DOHH2 (cell line): ENCODE data around the gene NIPAL3.

Experiments
- H3F3A ChIP-seq: fragments of 200-600 bp; sonication (generic), shearing (Covaris generic); 2 replicates; pipeline ENCODE4 v1.6.0; 2016; ENCODE audit warnings: antibody characterized with exemption, mild to moderate bottlenecking; ENCODE audit not compliant: control insufficient read depth, insufficient read depth
- H3K27ac ChIP-seq: fragments of 200-600 bp; sonication (generic); 2 replicates; pipeline ENCODE4 v1.5.1; 2014; ENCODE audit warnings: low read depth, mild to moderate bottlenecking, low read length, moderate library complexity
- H3K27me3 ChIP-seq: fragments of 200-600 bp; sonication (generic); 2 replicates; pipeline ENCODE4 v1.6.1; 2014; ENCODE audit warnings: mild to moderate bottlenecking, low read length, mixed read lengths; ENCODE audit not compliant: control insufficient read depth
- H3K36me3 ChIP-seq: fragments of 200-600 bp; sonication (generic); 2 replicates; pipeline ENCODE4 v1.6.1; 2014; ENCODE audit warnings: mild to moderate bottlenecking, low read length, moderate library complexity, mixed read lengths; ENCODE audit not compliant: control insufficient read depth
- H3K4me1 ChIP-seq: fragments of 200-600 bp; sonication (generic); 2 replicates; pipeline ENCODE4 v1.6.1; 2014; ENCODE audit warnings: mild to moderate bottlenecking, low read length, mixed read lengths; ENCODE audit not compliant: control insufficient read depth
- H3K4me2 ChIP-seq: fragments of 200-600 bp; sonication (generic); 2 replicates; pipeline ENCODE4 v1.6.0; 2014; ENCODE audit warnings: mild to moderate bottlenecking, low read length, moderate library complexity
- H3K4me3 ChIP-seq: fragments of 200-600 bp; sonication (generic); 2 replicates; pipeline ENCODE4 v1.5.1; 2014; ENCODE audit warnings: mild to moderate bottlenecking, low read length, mixed read lengths
- H3K79me2 ChIP-seq: fragments of 200-600 bp; sonication (generic); 2 replicates; pipeline ENCODE4 v1.6.1; 2014; ENCODE audit warnings: mild to moderate bottlenecking, low read length, mixed read lengths; ENCODE audit not compliant: control insufficient read depth
- H3K9me2 ChIP-seq: fragments of 200-600 bp; sonication (generic); replicated peaks from 2 replicates; pipeline ENCODE4 v1.6.1; 2014; ENCODE audit warnings: mild to moderate bottlenecking, low read length, mixed read lengths; ENCODE audit not compliant: control insufficient read depth
- H3K9me3 ChIP-seq: fragments of 200-600 bp; sonication (generic); 2 replicates; pipeline ENCODE4 v1.6.1; 2014; ENCODE audit warnings: antibody characterized with exemption, low read length, mixed read lengths; ENCODE audit not compliant: control insufficient read depth, insufficient read depth
- H4K20me1 ChIP-seq: fragments of 200-600 bp; sonication (generic); 2 replicates; pipeline ENCODE4 v1.6.0; 2014; ENCODE audit warnings: low read depth, mild to moderate bottlenecking, antibody characterized with exemption, low read length, moderate library complexity; ENCODE audit not compliant: control insufficient read depth, insufficient read depth
- CTCF ChIP-seq: fragments of 200-600 bp; sonication (generic); IDR thresholded peaks from one replicate; pipeline ENCODE4 v1.5.1; 2014; ENCODE audit warnings: antibody characterized with exemption, mild to moderate bottlenecking, low read depth, low read length; ENCODE audit not compliant: poor library complexity, severe bottlenecking
- EZH2phosphoT487 ChIP-seq: fragments of 200-600 bp; sonication (generic); IDR thresholded peaks from 2 replicates; pipeline ENCODE4 v1.6.1; 2017; ENCODE audit warnings: borderline replicate concordance, mild to moderate bottlenecking, antibody characterized with exemption, low read length, moderate library complexity, mixed read lengths

The NIPAL3 gene

GRCh38 chr1:24481843-24482610 is 66.4 kb downstream of the NIPAL3 start:
- H3K4me2 ChIP-seq, result peak overlapping the region; percentile 41
- peaks cover 4% of the 10 kb centered on the region; the same call in 1 of the 2 replicates for H3F3A ChIP-seq
- H3K79me2 ChIP-seq, result no peaks in the 10 kb centered on the region
- no peaks in the 10 kb centered on the region for H3K9me2 ChIP-seq
- TF ChIP-seq CTCF (no peak), EZH2phosphoT487 (no peak)
- peaks cover 41% of the 10 kb centered on the region for H3K4me1 ChIP-seq
- H3K27ac ChIP-seq, result peak overlapping the region; percentile 36
- peak overlapping the region; percentile 31 for H3K4me3 ChIP-seq
- no peaks in the 10 kb centered on the region for H3K27me3 ChIP-seq
- H3K9me3 ChIP-seq, result no peaks in the 10 kb centered on the region
- H4K20me1 ChIP-seq, result no peaks in the 10 kb centered on the region
- no peaks in the 10 kb centered on the region for H3K36me3 ChIP-seq

- H3K9me2 ChIP-seq, result no peaks in the 10 kb centered on the region
- H3F3A ChIP-seq, result peaks cover 4% of the 10 kb centered on the region; the same call in 1 of the 2 replicates
- no peaks in the 10 kb centered on the region for H3K27me3 ChIP-seq
- no peaks in the 10 kb centered on the region for H3K9me3 ChIP-seq
- no peaks in the 10 kb centered on the region for H3K36me3 ChIP-seq
- H3K27ac ChIP-seq, result no peak overlapping the region
- no peak overlapping the region for H3K4me2 ChIP-seq
- H4K20me1 ChIP-seq, result no peaks in the 10 kb centered on the region
- H3K4me3 ChIP-seq, result no peak overlapping the region
- no peaks in the 10 kb centered on the region for H3K79me2 ChIP-seq
- no peak for TF ChIP-seq CTCF
- no peak for TF ChIP-seq EZH2phosphoT487
- peaks cover 52% of the 10 kb centered on the region for H3K4me1 ChIP-seq
These were observed 67.8 kb downstream of the NIPAL3 start for GRCh38 chr1:24483441-24483840.

GRCh38 chr1:24484199-24484598 is 68.6 kb downstream of the NIPAL3 start:
- peaks cover 52% of the 10 kb centered on the region for H3K4me1 ChIP-seq
- no peak overlapping the region for H3K4me2 ChIP-seq
- peaks cover 4% of the 10 kb centered on the region; the same call in 1 of the 2 replicates for H3F3A ChIP-seq
- H3K9me3 ChIP-seq, result no peaks in the 10 kb centered on the region
- H3K4me3 ChIP-seq, result no peak overlapping the region
- H4K20me1 ChIP-seq, result no peaks in the 10 kb centered on the region
- no peaks in the 10 kb centered on the region for H3K27me3 ChIP-seq
- H3K9me2 ChIP-seq, result no peaks in the 10 kb centered on the region
- TF ChIP-seq EZH2phosphoT487 (no peak), CTCF (no peak)
- H3K27ac ChIP-seq, result no peak overlapping the region
- H3K36me3 ChIP-seq, result no peaks in the 10 kb centered on the region
- H3K79me2 ChIP-seq, result no peaks in the 10 kb centered on the region
